GM19467 (cell line): ENCODE data around the gene PTGIS.

Source experiments
- ATAC-seq: cut with Tn5 transposase; IDR thresholded peaks from one replicate; pipeline ENCODE4 v1.9.1; 2021; ENCODE audit warnings: mild to moderate bottlenecking, moderate library complexity; ENCODE audit not compliant: unreplicated experiment

Gene PTGIS

DNA sequence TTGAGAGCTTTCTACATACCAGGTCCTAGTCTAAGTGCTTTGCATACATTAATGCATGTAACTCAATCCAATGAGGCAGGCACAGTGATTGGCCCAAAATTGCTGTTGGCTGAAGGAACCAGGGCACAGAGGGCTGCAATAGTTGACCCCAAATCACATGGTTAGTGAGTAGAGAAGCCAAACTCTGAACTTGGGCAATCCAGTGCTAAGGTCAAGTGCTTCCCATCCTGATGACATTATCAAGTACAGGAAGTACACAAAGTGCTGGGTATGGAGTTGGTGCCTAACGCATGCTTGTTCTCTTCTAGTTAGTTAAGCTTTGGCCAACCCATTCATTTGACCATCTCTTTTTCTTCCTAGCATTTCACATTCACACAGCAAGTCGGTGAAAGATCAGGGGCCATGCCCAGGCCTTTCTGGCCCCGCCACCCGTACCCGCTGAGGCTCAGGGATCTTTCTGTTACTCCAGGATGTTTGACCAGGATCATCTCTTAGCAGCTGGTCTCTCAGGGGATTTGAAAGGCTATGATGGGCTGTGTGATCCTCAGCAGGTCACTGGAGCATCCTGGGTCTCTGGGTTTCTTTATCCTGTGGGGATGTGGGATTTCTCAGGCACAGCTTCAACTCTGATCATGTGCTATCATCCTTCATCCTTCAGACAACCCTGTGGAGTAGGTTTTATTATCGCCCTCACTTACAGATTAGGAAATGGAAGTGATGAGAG, 92.5 kb downstream of the PTGIS start:
- no peak for ATAC-seq

DNA sequence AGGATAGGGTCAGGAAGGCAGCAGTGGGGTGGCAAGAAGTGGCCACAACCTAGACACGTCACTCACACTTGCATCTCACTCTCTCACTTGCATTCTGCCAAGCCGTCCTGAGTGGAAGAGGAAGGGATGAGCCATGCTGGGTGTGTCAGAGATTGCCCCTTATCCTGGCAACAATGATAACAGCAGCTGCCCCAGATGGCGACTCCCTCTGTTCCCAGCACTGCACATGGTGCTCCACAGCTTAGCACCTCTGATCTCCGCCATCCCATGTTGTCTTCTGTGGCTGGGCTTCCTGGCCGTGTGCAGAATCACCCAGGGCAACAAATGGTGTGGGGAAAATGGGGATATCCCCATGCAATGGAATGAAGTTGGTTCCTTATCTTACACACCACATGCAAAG, 96.5 kb downstream of the PTGIS start:
- ATAC-seq: no peak

DNA sequence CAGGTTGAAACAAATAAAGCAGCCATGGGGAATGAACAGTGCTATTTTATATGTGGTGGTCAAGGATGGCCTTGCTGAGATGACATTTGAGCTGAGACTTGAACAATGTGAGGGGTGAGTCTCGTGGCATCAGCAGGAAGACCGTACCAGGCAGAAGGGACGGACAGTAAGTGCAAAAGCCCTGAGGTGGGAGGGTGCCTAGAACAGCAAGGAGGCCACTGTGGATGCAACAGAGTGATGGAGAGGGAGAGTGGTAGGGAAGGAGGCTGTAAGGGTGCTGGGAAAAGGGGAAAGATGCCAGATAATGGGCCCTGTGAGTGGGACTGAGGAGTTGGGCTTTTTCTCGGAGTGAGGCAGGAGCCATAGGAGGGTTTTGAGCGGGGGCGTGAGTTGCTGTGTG, 97.0 kb downstream of the PTGIS start:
- no peak for ATAC-seq

DNA sequence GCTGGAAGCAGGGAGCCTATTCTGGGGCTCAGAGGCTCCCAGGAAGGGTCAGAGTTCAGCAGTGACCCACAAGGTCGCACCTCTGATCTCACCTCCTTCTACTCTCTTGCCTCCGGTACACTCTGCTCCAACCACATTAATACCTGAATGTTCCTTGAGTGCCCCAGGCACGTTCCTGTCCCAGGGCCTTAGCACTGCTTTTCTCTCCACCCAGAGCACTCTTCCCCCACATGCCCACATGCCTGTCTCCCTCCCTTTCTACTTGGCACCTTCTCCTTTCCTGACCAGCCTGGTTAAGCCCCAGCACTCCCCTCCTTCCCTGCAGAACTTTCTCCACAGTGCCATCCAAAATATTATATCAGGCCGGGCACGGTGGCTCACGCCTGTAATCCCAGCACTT, 98.9 kb downstream of the PTGIS start:
- no peak for ATAC-seq

DNA sequence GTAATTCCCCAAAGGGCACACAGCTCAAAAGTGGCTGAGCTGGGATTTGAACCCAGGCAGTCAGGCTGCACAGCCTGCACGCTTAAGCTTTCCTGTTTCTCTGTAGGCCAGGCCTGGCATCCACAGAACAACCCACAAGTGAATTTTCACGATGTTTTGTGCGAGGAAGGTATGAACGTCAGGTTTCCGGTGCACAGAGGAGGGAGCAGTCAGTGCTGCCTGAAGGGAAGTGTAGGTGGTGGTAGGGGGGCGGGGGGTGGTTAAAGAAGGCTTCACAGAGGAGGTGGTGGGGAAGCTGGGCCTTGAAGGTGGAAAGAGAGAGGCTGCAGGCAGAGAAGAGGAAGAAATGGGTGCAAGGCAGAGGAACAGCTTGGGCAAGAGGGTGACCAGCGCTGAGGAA, 99.5 kb downstream of the PTGIS start:
- no peak for ATAC-seq

- no peak for ATAC-seq
These were observed 101.6 kb downstream of the PTGIS start for GRCh38 chr20:49466114-49466912.

GRCh38 chr20:49464556-49464955, 103.4 kb downstream of the PTGIS start:
- no peak for ATAC-seq

GRCh38 chr20:49462626-49463025, 105.3 kb downstream of the PTGIS start:
- no peak for ATAC-seq

GRCh38 chr20:49461894-49462620, 105.9 kb downstream of the PTGIS start:
- ATAC-seq: no peak

GRCh38 chr20:49460916-49461315, 107.0 kb downstream of the PTGIS start:
- no peak for ATAC-seq

DNA sequence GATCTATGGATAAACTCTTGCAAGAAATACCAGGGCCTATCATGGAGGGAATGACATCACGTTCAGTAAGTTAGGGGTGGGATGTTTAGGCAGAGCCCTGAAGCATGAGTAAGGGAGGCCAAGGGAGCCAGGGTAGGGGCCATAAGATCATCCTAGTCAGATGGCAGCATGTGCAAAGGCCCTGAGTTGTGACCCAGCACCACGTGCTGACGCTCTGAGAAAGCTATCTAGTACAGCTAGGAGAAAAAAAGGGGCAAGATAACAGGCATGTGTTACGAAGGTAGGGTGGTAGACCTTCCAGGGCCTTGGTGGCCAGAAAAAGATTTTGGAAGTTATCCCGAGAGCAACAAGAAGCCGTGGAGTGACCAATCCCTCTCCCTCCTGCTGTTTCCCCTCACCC, 107.8 kb downstream of the PTGIS start:
- no peak for ATAC-seq

DNA sequence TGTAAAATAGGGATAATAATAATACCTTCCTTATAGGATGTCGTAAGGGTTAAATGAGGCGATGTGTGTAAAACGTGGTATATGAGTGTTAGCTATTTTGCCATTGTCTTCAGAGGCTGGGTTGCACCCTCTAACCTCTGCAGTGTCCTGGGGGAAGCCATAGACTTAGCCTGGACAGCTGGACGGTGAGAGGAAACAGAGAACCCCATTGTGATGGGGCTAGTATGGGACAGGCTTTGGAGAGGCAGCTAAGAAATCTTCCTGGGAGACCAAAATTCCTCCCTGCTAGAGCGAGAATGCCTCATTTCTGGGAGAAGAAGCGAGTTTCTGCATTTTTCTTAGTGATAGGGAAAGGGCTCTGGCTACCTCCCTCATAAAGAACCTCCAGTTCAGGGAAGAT, 108.3 kb downstream of the PTGIS start:
- no peak for ATAC-seq

GRCh38 chr20:49457444-49457843, 110.5 kb downstream of the PTGIS start:
- ATAC-seq: no peak

GRCh38 chr20:49456646-49457045, 111.3 kb downstream of the PTGIS start:
- no peak for ATAC-seq

DNA sequence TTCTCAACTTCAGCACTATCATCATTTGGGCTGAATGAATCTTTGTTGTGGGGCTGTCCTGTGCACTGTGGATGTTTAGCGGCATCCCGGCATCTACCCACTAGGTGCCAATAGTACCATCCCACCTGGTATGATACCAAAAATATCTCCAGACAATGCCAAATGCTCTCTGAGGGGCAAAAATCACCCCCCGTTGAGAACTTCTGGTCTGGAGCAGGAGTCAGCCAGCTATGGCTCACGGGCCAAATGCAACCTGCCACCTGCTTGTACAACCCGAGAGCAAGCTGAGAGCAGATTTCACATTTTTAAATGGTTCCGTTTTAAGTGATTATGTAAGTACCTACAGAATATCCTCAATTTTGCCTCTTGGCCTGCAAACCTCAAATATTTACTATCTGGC, 112.2 kb downstream of the PTGIS start:
- ATAC-seq: no peak
